ENCODE results near the gene CYP4F8. TPM values are rescaled to one million over a fixed set of nuclear protein-coding genes. Genes with fewer than 3 reads are reported as not detected.

Gene CYP4F8
- total RNA-seq, 1 experiment from 2014 or later, result not detected

GRCh38 chr19:15576526-15577156 lies 38.4 kb upstream of the CYP4F8 start (continued):
- TF ChIP-seq ZNF532 (CRISPR knock-in tag; IDR thresholded peaks at IDR 0.05; ENCODE audit: borderline replicate concordance) (no peak), PRDM15 (CRISPR knock-in tag; IDR thresholded peaks at IDR 0.05) (no peak), FOXP1 (CRISPR knock-in tag; IDR thresholded peaks at IDR 0.05; ENCODE audit: borderline replicate concordance) (no peak)

DNA sequence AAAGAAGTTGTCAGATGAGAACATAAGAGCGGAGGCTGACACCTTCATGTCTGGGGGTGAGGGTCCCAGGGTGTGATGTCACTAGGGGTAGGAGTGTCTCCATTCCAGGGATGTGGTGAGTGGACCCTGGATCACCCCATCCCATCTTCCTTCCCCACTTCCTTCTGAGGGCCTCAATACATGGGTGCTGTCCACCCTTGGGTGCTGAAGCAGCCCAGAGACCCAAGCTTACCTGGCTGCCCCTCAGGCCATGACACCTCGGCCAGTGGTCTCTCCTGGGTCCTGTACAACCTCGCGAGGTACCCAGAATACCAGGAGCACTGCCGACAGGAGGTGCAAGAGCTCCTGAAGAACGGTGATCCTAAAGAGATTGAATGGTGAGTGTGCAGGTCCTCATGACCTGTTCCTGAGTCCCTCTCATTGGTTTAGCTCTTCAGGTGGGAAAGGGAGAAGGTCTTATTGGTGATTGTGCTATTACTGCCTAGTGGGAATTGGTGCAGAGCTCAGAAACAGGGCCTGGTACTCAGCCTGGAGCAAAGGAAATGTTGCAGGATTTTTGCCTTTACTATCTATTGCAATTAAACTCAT lies 37.7 kb upstream of the CYP4F8 start:
- peaks cover 13% of the 10 kb centered on the region for H3K36me3 Mint-ChIP-seq
- no peak overlapping the region for H3K27ac Mint-ChIP-seq
- ChIA-PET CTCF (interaction anchor here (0.7 to 1.7 kb wide), 2 partner anchors 12 to 22 kb away, joined by 3 to 4 read pairs; no protein-coding TSS in a partner anchor), POLR2A (no interaction called here)
- H3K4me3 Mint-ChIP-seq, result no peak overlapping the region
- ATAC-seq, result no peak
- TF ChIP-seq SP1 (CRISPR knock-in tag; conservative IDR thresholded peaks at IDR 0.05), result no peak
- no peak for TF ChIP-seq MYBL2 (CRISPR knock-in tag; IDR thresholded peaks at IDR 0.05)
- TF ChIP-seq, protein P1, sequence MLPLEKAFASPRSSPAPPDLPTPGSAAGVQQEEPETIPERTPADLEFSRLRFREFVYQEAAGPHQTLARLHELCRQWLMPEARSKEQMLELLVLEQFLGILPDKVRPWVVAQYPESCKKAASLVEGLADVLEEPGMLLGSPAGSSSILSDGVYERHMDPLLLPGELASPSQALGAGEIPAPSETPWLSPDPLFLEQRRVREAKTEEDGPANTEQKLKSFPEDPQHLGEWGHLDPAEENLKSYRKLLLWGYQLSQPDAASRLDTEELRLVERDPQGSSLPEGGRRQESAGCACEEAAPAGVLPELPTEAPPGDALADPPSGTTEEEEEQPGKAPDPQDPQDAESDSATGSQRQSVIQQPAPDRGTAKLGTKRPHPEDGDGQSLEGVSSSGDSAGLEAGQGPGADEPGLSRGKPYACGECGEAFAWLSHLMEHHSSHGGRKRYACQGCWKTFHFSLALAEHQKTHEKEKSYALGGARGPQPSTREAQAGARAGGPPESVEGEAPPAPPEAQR (CRISPR knock-in tag; IDR thresholded peaks at IDR 0.05), result no peak
- no peak for TF ChIP-seq NFE2L1 (CRISPR knock-in tag; IDR thresholded peaks at IDR 0.05)
- TF ChIP-seq E2F4 (CRISPR knock-in tag; IDR thresholded peaks at IDR 0.05; ENCODE audit: borderline replicate concordance, low read depth), result no peak
- no peak for TF ChIP-seq ZNF232 (CRISPR knock-in tag; IDR thresholded peaks at IDR 0.05)
- TF ChIP-seq, protein P2, sequence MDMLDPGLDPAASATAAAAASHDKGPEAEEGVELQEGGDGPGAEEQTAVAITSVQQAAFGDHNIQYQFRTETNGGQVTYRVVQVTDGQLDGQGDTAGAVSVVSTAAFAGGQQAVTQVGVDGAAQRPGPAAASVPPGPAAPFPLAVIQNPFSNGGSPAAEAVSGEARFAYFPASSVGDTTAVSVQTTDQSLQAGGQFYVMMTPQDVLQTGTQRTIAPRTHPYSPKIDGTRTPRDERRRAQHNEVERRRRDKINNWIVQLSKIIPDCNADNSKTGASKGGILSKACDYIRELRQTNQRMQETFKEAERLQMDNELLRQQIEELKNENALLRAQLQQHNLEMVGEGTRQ (CRISPR knock-in tag; IDR thresholded peaks at IDR 0.05), result no peak
- no peak for TF ChIP-seq TCF7 (CRISPR knock-in tag; IDR thresholded peaks at IDR 0.05; ENCODE audit: low read depth)
- no peak for TF ChIP-seq ZNF121 (CRISPR knock-in tag; IDR thresholded peaks at IDR 0.05)
- TF ChIP-seq ZNF532 (CRISPR knock-in tag; IDR thresholded peaks at IDR 0.05; ENCODE audit: borderline replicate concordance), result no peak
- TF ChIP-seq, protein P3, sequence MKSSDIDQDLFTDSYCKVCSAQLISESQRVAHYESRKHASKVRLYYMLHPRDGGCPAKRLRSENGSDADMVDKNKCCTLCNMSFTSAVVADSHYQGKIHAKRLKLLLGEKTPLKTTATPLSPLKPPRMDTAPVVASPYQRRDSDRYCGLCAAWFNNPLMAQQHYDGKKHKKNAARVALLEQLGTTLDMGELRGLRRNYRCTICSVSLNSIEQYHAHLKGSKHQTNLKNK (CRISPR knock-in tag; IDR thresholded peaks at IDR 0.05), result no peak
- no peak for TF ChIP-seq ZNF317 (CRISPR knock-in tag; IDR thresholded peaks at IDR 0.05; ENCODE audit: borderline replicate concordance, low read depth)
- TF ChIP-seq TP53 (CRISPR knock-in tag; IDR thresholded peaks at IDR 0.05), result no peak
- TF ChIP-seq, protein P4, sequence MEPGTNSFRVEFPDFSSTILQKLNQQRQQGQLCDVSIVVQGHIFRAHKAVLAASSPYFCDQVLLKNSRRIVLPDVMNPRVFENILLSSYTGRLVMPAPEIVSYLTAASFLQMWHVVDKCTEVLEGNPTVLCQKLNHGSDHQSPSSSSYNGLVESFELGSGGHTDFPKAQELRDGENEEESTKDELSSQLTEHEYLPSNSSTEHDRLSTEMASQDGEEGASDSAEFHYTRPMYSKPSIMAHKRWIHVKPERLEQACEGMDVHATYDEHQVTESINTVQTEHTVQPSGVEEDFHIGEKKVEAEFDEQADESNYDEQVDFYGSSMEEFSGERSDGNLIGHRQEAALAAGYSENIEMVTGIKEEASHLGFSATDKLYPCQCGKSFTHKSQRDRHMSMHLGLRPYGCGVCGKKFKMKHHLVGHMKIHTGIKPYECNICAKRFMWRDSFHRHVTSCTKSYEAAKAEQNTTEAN (CRISPR knock-in tag; IDR thresholded peaks at IDR 0.05), result no peak
- H3K9me3 Mint-ChIP-seq, result peaks cover 38% of the 10 kb centered on the region
- DNase-seq (ENCODE audit: low spot score), result no peak
- peaks cover 29% of the 10 kb centered on the region for H3K27me3 Mint-ChIP-seq (ENCODE audit: low read depth)
- no peaks in the 10 kb centered on the region for H3K4me1 Mint-ChIP-seq

Data from WTC11 (cell line).